Measurements from ENCODE around the gene REST.
"Not testable (repeated sequence)": the region's sequence is repeated elsewhere in the genome, so short reads cannot be mapped to it uniquely, and the experiment has no call there.

Gene REST

GRCh38 chr4:56909086-56909894 lies 1.6 kb downstream of the REST start:
- DNase-seq, result no peak

DNA sequence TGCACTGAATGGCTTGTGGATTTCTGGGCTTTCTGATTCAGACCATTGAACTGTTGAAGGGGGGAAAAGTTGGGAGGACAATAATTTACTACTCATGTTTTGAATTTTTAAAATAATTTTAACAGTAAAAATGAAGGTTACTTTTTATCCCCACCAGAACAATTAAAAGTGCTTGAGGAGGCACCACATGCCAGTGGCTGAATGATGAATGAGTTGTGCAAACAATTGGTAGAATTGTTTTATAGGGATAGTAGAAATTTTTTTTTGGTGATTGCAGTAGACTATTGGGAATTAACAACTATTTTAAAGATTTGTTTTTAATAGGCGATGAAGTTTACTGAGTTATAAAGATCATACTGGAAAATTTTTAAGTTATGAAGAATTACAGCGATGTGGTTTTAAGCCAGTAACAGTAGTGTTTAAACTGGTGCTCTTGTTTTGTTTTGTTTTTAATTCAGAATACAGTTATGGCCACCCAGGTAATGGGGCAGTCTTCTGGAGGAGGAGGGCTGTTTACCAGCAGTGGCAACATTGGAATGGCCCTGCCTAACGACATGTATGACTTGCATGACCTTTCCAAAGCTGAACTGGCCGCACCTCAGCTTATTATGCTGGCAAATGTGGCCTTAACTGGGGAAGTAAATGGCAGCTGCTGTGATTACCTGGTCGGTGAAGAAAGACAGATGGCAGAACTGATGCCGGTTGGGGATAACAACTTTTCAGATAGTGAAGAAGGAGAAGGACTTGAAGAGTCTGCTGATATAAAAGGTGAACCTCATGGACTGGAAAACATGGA lies 2.7 kb downstream of the REST start:
- no peak for DNase-seq

DNA sequence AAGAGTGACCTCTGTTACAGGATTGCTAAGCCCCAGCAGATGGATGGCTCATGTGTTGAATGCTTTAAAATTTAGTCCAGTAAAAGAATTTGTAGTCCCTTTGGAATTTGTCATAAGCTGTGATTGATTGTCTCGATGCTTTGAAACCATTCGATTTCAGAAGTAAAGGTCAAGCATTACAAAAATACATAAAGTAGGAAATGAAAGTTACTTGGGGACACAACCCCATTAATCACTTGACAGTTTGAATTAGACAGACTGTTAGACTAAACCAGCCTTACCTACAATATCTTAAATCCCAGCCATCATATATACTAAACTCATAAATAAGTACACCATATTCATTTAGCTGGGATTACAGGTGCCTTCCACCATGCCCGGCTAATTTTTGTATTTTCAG lies 6.6 kb downstream of the REST start:
- no peak for DNase-seq

- DNase-seq, result not testable (repeated sequence)
Measured at GRCh38 chr4:56914977-56915376, 7.3 kb downstream of the REST start.

GRCh38 chr4:56927196-56927595 lies 19.5 kb downstream of the REST start:
- no peak for DNase-seq

GRCh38 chr4:56930638-56931037 lies 22.9 kb downstream of the REST start:
- no peak for DNase-seq

DNA sequence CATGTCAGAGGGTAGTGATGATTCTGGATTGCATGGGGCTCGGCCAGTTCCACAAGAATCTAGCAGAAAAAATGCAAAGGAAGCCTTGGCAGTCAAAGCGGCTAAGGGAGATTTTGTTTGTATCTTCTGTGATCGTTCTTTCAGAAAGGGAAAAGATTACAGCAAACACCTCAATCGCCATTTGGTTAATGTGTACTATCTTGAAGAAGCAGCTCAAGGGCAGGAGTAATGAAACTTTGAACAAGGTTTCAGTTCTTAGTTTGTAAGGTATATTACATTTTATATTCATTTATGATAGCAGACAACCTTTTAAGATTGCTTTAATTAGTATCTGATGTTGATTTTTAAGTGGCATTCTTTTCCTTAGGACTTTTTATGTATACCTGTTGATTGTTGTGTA lies 24.2 kb downstream of the REST start:
- DNase-seq, result no peak

DNA sequence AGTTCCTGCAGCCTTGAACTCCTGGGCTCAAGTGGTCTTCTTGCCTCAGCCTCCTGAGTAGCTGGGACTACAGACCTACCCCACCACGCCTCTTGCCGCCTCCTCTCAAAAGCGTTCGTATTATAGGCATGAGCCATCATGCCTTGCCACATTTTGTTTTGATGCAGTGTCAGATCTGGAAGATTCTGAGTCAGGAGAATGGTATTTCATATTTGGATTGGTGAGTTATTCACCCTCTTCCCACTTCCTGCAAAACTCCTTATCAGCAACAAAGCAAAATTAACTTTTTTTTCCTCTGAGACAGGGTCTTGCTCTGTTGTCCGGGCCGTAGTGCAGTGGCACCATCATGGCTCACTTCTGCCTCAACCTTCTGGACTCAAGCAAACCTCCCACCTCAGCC lies 29.6 kb downstream of the REST start:
- DNase-seq, result no peak

- DNase-seq, result not testable (repeated sequence)
Measured at GRCh38 chr4:56939826-56940225, 32.1 kb downstream of the REST start.

DNA sequence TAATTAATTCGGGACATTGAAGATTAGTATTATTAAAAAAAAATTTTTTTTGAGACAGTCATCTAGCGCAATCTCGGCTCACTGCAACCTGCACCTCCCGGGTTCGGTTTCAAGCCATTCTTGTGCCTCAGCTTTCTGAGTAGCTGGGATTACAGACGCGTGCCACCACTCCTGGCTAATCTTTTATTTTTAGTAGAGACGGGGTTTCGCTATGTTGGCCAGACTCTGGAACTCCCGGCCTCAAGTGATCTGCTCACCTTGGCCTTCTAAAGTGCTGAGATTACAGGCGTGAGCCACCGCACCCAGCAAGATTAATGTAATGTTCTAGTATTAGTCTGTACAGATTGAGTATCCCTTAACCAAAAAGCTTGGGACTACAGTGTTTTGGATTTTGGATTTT lies 32.7 kb downstream of the REST start:
- DNase-seq, result no peak

- no peak for DNase-seq
Measured at GRCh38 chr4:56940971-56941370, 33.3 kb downstream of the REST start.

- no peak for DNase-seq
Measured at GRCh38 chr4:56941403-56941802, 33.7 kb downstream of the REST start.

- DNase-seq, result no peak
Measured at GRCh38 chr4:56953680-56954520, 46.2 kb downstream of the REST start.

GRCh38 chr4:56958111-56958517 lies 50.4 kb downstream of the REST start:
- peak; percentile 80 for DNase-seq

- DNase-seq, result no peak
Measured at GRCh38 chr4:56959100-56959499, 51.4 kb downstream of the REST start.

- DNase-seq, result no peak
Measured at GRCh38 chr4:56961107-56961500, 53.4 kb downstream of the REST start.

GRCh38 chr4:56971383-56971782 lies 63.7 kb downstream of the REST start:
- DNase-seq, result no peak

- no peak for DNase-seq
Measured at GRCh38 chr4:56972389-56972788, 64.7 kb downstream of the REST start.

- no peak for DNase-seq
Measured at GRCh38 chr4:56972809-56973208, 65.1 kb downstream of the REST start.

- no peak for DNase-seq
Measured at GRCh38 chr4:56973336-56973735, 65.6 kb downstream of the REST start.

DNA sequence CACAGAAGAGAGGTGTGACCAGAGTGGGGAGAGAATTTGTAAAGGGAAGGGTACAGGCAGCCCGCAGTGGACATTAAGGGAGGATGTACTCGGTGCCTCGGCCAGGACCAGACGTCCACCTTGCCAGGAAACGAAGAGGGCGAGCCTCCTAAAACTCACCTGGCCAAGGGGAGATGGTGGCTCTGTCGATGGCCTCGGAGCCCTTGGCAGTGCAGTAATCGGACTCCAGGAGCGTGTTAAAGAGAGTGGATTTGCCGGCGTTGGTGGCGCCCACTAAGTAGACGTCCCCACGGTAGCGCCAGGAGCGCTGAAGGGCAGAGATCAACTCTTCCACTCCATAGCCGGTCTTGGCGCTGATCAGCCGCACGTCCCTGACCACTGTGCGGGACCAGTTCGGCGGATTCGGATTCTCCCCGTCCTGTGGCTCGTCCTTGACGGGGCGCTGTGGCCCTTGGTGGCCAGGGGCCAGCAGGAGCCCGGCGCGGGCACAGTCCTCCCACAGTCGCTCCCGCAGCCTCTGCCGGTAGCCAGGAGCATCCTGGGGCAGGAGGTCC lies 68.7 kb downstream of the REST start:
- DNase-seq, result no peak

- DNase-seq, result peak; percentile 44
Measured at GRCh38 chr4:56976837-56977320, 69.2 kb downstream of the REST start.
